Adipocyte (in vitro differentiated cells): ENCODE measurements around the gene RBM42.
A peak's percentile ranks its signal among the peaks of the same experiment; 100 is the strongest.

Experiments used
- DNase-seq: peaks from one replicate; pipeline ENCODE4 v3.0.0-alpha.2; 2015; ENCODE audit warnings: low read depth
- H3K27me3 ChIP-seq: replicated peaks from 2 replicates; pipeline ENCODE4 v1.7.0; 2013; ENCODE audit warnings: mild to moderate bottlenecking, low read length, moderate library complexity; ENCODE audit not compliant: control insufficient read depth, insufficient read depth
- H3K36me3 ChIP-seq: 2 replicates; pipeline ENCODE4 v1.7.0; 2013; ENCODE audit warnings: low read length, mild to moderate bottlenecking, moderate library complexity; ENCODE audit not compliant: control insufficient read depth, insufficient read depth, severe bottlenecking
- H3K4me1 ChIP-seq: 2 replicates; pipeline ENCODE4 v1.7.0; 2013; ENCODE audit warnings: mild to moderate bottlenecking, low read length, moderate library complexity; ENCODE audit not compliant: control insufficient read depth, insufficient read depth
- H3K4me3 ChIP-seq: 2 replicates; pipeline ENCODE4 v1.7.0; 2013; ENCODE audit warnings: mild to moderate bottlenecking, low read length, moderate library complexity
- H3K9ac ChIP-seq: 2 replicates; pipeline ENCODE4 v1.7.0; 2013; ENCODE audit warnings: mild to moderate bottlenecking, low read length, moderate library complexity
- H3K9me3 ChIP-seq: 2 replicates; pipeline ENCODE4 v1.7.0; 2013; ENCODE audit warnings: mild to moderate bottlenecking, low read length, moderate library complexity; ENCODE audit not compliant: control insufficient read depth

RBM42 gene

DNA sequence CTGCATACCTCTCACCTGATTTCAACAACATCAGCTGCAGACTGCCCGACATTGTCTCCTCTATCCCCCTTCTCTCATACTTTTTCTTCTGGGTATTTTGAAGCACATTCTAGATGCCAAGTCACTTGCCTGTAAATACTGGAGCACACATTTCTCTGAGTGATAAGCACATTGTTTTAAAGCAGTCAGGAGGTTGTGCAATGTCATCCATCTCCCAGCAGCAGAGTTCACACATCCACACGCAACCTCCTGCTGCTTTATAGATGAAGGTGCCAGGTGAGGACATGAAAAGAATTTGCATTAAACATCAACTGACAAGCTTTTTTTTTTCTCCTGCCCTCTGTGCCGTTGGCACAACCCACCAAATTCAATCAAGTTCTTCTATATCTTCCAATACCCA is 43.0 kb downstream of the RBM42 start:
- Histone ChIP-seq H3K36me3 (no peaks in the 10 kb centered on the region), H3K4me1 (peaks cover 5% of the 10 kb centered on the region), H3K4me3 (no peak overlapping the region), H3K27me3 (peaks cover 16% of the 10 kb centered on the region), H3K9me3 (no peaks in the 10 kb centered on the region), H3K9ac (no peak overlapping the region)
- DNase-seq = no peak

DNA sequence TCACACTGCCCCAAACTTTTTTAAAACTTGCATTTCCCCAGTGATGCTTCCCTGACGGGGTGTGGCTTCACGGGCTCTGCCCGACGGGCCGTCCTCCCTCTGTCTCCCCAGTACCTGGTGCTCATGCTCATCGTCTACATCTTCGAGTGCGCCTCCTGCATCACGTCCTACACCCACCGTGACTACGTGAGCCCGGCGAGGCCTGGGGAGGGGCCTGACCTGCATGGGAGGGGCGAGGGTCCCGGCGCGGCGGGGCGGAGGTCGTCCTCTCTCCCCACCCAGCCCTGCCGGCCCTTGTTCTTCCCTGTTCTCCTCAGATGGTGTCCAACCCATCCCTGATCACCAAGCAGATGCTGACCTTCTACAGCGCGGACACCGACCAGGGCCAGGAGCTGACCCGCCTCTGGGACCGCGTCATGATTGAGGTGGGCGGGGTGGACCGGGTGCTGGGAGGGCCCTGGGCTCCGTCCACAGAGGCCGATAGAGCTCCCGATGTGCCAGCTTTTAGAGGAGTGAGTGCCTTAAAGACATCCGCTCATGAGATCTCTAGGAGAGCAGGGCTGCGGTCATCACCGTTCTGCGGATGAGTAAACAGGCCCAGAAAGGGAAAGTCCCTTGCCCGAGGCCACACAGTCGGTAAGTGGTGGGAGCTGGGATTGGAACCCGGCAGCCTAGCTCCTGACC is 44.4 kb downstream of the RBM42 start:
- Histone ChIP-seq H3K4me3 (peak overlapping the region; percentile 72), H3K27me3 (peaks cover 21% of the 10 kb centered on the region), H3K4me1 (peaks cover 5% of the 10 kb centered on the region), H3K9ac (peak overlapping the region; percentile 56), H3K9me3 (no peaks in the 10 kb centered on the region), H3K36me3 (no peaks in the 10 kb centered on the region)
- peak; percentile 76 for DNase-seq

- no peaks in the 10 kb centered on the region for H3K36me3 ChIP-seq
- no peak for DNase-seq
- no peak overlapping the region for H3K9ac ChIP-seq
- H3K4me3 ChIP-seq = no peak overlapping the region
- peaks cover 5% of the 10 kb centered on the region for H3K4me1 ChIP-seq
- H3K27me3 ChIP-seq = peaks cover 21% of the 10 kb centered on the region
- H3K9me3 ChIP-seq = no peaks in the 10 kb centered on the region
Measured at GRCh38 chr19:35675589-35676140, 46.8 kb downstream of the RBM42 start.
